Activated naive CD8-positive, alpha-beta T cell (primary cell): Measurements from ENCODE around the gene IKZF1.
A peak's percentile ranks its signal among the peaks of the same experiment; 100 is the strongest.

Experiments
- H3K27ac Mint-ChIP-seq: one replicate; pipeline ENCODE4 v1.8.0; 2021; ENCODE audit warnings: mixed read lengths
- H3K27me3 Mint-ChIP-seq: one replicate; pipeline ENCODE4 v1.8.0; 2021; ENCODE audit warnings: mixed read lengths
- H3K36me3 Mint-ChIP-seq: one replicate; pipeline ENCODE4 v1.8.0; 2021; ENCODE audit warnings: mixed read lengths
- H3K4me1 Mint-ChIP-seq: one replicate; pipeline ENCODE4 v1.8.0; 2021; ENCODE audit warnings: low read depth, mixed read lengths
- H3K4me3 Mint-ChIP-seq: one replicate; pipeline ENCODE4 v1.8.0; 2021; ENCODE audit warnings: mild to moderate bottlenecking, mixed read lengths
- H3K9me3 Mint-ChIP-seq: one replicate; pipeline ENCODE4 v1.8.0; 2021; ENCODE audit warnings: low read depth, mixed read lengths

Gene IKZF1

GRCh38 chr7:50372923-50373322, 68.4 kb downstream of the IKZF1 start:
- Mint-ChIP-seq H3K4me1 (peaks cover 97% of the 10 kb centered on the region), H3K36me3 (peaks cover 37% of the 10 kb centered on the region), H3K9me3 (no peaks in the 10 kb centered on the region), H3K4me3 (peak overlapping the region; percentile 30), H3K27me3 (no peaks in the 10 kb centered on the region), H3K27ac (peak overlapping the region; percentile 99)

- Mint-ChIP-seq H3K9me3 (no peaks in the 10 kb centered on the region), H3K4me1 (peaks cover 97% of the 10 kb centered on the region), H3K36me3 (peaks cover 37% of the 10 kb centered on the region), H3K27me3 (no peaks in the 10 kb centered on the region), H3K4me3 (peak overlapping the region; percentile 14), H3K27ac (peak overlapping the region; percentile 86)
These were observed 71.7 kb downstream of the IKZF1 start for GRCh38 chr7:50376056-50376820.

GRCh38 chr7:50377356-50377755, 72.8 kb downstream of the IKZF1 start:
- H3K36me3 Mint-ChIP-seq, result peaks cover 32% of the 10 kb centered on the region
- peaks cover 97% of the 10 kb centered on the region for H3K4me1 Mint-ChIP-seq
- H3K9me3 Mint-ChIP-seq, result no peaks in the 10 kb centered on the region
- H3K4me3 Mint-ChIP-seq, result peak overlapping the region; percentile 13
- H3K27me3 Mint-ChIP-seq, result no peaks in the 10 kb centered on the region
- H3K27ac Mint-ChIP-seq, result peak overlapping the region; percentile 86

GRCh38 chr7:50379082-50379481, 74.6 kb downstream of the IKZF1 start:
- no peak overlapping the region for H3K4me3 Mint-ChIP-seq

GRCh38 chr7:50379539-50379938, 75.0 kb downstream of the IKZF1 start:
- no peaks in the 10 kb centered on the region for H3K9me3 Mint-ChIP-seq
- peaks cover 31% of the 10 kb centered on the region for H3K36me3 Mint-ChIP-seq
- no peak overlapping the region for H3K4me3 Mint-ChIP-seq
- H3K4me1 Mint-ChIP-seq, result peaks cover 95% of the 10 kb centered on the region
- H3K27ac Mint-ChIP-seq, result peak overlapping the region; percentile 86
- H3K27me3 Mint-ChIP-seq, result no peaks in the 10 kb centered on the region

More at GRCh38 chr7:50379082-50379481, 74.6 kb downstream of the IKZF1 start:
- H3K27ac Mint-ChIP-seq, result peak overlapping the region; percentile 86
- no peaks in the 10 kb centered on the region for H3K27me3 Mint-ChIP-seq
- peaks cover 32% of the 10 kb centered on the region for H3K36me3 Mint-ChIP-seq
- H3K4me1 Mint-ChIP-seq, result peaks cover 95% of the 10 kb centered on the region
- no peaks in the 10 kb centered on the region for H3K9me3 Mint-ChIP-seq

GRCh38 chr7:50382455-50382854, 77.9 kb downstream of the IKZF1 start:
- H3K27me3 Mint-ChIP-seq, result no peaks in the 10 kb centered on the region

GRCh38 chr7:50387351-50387750, 82.8 kb downstream of the IKZF1 start:
- no peak overlapping the region for H3K4me3 Mint-ChIP-seq
- H3K4me1 Mint-ChIP-seq, result peaks cover 88% of the 10 kb centered on the region
- peaks cover 32% of the 10 kb centered on the region for H3K36me3 Mint-ChIP-seq
- peak overlapping the region; percentile 98 for H3K27ac Mint-ChIP-seq
- no peaks in the 10 kb centered on the region for H3K9me3 Mint-ChIP-seq
- no peaks in the 10 kb centered on the region for H3K27me3 Mint-ChIP-seq

More at GRCh38 chr7:50382455-50382854, 77.9 kb downstream of the IKZF1 start:
- H3K27ac Mint-ChIP-seq, result peak overlapping the region; percentile 86
- H3K9me3 Mint-ChIP-seq, result no peaks in the 10 kb centered on the region
- H3K4me3 Mint-ChIP-seq, result no peak overlapping the region
- peaks cover 89% of the 10 kb centered on the region for H3K4me1 Mint-ChIP-seq
- H3K36me3 Mint-ChIP-seq, result peaks cover 21% of the 10 kb centered on the region

GRCh38 chr7:50389961-50390360, 85.4 kb downstream of the IKZF1 start:
- H3K4me1 Mint-ChIP-seq, result peaks cover 90% of the 10 kb centered on the region
- peaks cover 40% of the 10 kb centered on the region for H3K36me3 Mint-ChIP-seq
- peak overlapping the region; percentile 98 for H3K27ac Mint-ChIP-seq
- H3K4me3 Mint-ChIP-seq, result peak overlapping the region; percentile 24
- H3K27me3 Mint-ChIP-seq, result no peaks in the 10 kb centered on the region
- H3K9me3 Mint-ChIP-seq, result no peaks in the 10 kb centered on the region

- Mint-ChIP-seq H3K9me3 (no peaks in the 10 kb centered on the region), H3K27ac (peak overlapping the region; percentile 98), H3K27me3 (no peaks in the 10 kb centered on the region), H3K4me3 (no peak overlapping the region), H3K36me3 (peaks cover 40% of the 10 kb centered on the region), H3K4me1 (peaks cover 91% of the 10 kb centered on the region)
These were observed 86.9 kb downstream of the IKZF1 start for GRCh38 chr7:50391386-50391785.

- Mint-ChIP-seq H3K9me3 (no peaks in the 10 kb centered on the region), H3K27ac (peak overlapping the region; percentile 98), H3K36me3 (peaks cover 35% of the 10 kb centered on the region), H3K27me3 (no peaks in the 10 kb centered on the region), H3K4me3 (peak overlapping the region; percentile 79), H3K4me1 (peaks cover 97% of the 10 kb centered on the region)
These were observed 88.6 kb downstream of the IKZF1 start for GRCh38 chr7:50393076-50393475.

GRCh38 chr7:50393547-50394252, 89.2 kb downstream of the IKZF1 start:
- Mint-ChIP-seq H3K27me3 (no peaks in the 10 kb centered on the region), H3K9me3 (no peaks in the 10 kb centered on the region), H3K4me3 (peak overlapping the region; percentile 79), H3K27ac (peak overlapping the region; percentile 98), H3K36me3 (peaks cover 39% of the 10 kb centered on the region), H3K4me1 (peaks cover 97% of the 10 kb centered on the region)

GRCh38 chr7:50394315-50394714, 89.8 kb downstream of the IKZF1 start:
- Mint-ChIP-seq H3K27me3 (no peaks in the 10 kb centered on the region), H3K4me1 (peaks cover 93% of the 10 kb centered on the region), H3K9me3 (no peaks in the 10 kb centered on the region), H3K27ac (peak overlapping the region; percentile 98), H3K4me3 (peak overlapping the region; percentile 79), H3K36me3 (peaks cover 39% of the 10 kb centered on the region)

- Mint-ChIP-seq H3K4me3 (peak overlapping the region; percentile 80), H3K9me3 (no peaks in the 10 kb centered on the region), H3K27ac (peak overlapping the region; percentile 99), H3K36me3 (peaks cover 33% of the 10 kb centered on the region), H3K27me3 (no peaks in the 10 kb centered on the region), H3K4me1 (peaks cover 80% of the 10 kb centered on the region)
These were observed 92.3 kb downstream of the IKZF1 start for GRCh38 chr7:50396856-50397255.

GRCh38 chr7:50397320-50397970, 92.9 kb downstream of the IKZF1 start:
- Mint-ChIP-seq H3K4me3 (peak overlapping the region; percentile 68), H3K27me3 (no peaks in the 10 kb centered on the region), H3K27ac (peak overlapping the region; percentile 99), H3K4me1 (peaks cover 80% of the 10 kb centered on the region), H3K36me3 (peaks cover 30% of the 10 kb centered on the region), H3K9me3 (no peaks in the 10 kb centered on the region)

- H3K27me3 Mint-ChIP-seq, result no peaks in the 10 kb centered on the region
- peak overlapping the region; percentile 68 for H3K4me3 Mint-ChIP-seq
- peaks cover 80% of the 10 kb centered on the region for H3K4me1 Mint-ChIP-seq
- H3K36me3 Mint-ChIP-seq, result peaks cover 27% of the 10 kb centered on the region
- H3K9me3 Mint-ChIP-seq, result no peaks in the 10 kb centered on the region
- H3K27ac Mint-ChIP-seq, result peak overlapping the region; percentile 99
These were observed 93.4 kb downstream of the IKZF1 start for GRCh38 chr7:50397971-50398324.
